HL-60 (cell line): ENCODE results near the gene FNDC10.

Experiments
- DNase-seq, 2 experiments: peaks; one replicate each; pipeline ENCODE4 v3.0.0-alpha.2; 2010 to 2020; ENCODE audit warnings: low read depth in 1 of 2, low spot score in 1 of 2
- H3K27ac ChIP-seq: fragments of 250-450 bp; sonication (Bioruptor Pico); replicated peaks from 2 replicates; pipeline ENCODE4 v1.5.1; 2020; ENCODE audit warnings: mild to moderate bottlenecking, moderate library complexity
- H3K27me3 ChIP-seq: fragments of 250-450 bp; sonication (Bioruptor Pico); 2 replicates; pipeline ENCODE4 v1.5.1; 2021; ENCODE audit warnings: mild to moderate bottlenecking, moderate library complexity; ENCODE audit not compliant: insufficient read depth, poor library complexity, severe bottlenecking
- H3K4me3 ChIP-seq: replicated peaks from 2 replicates; pipeline ENCODE4 v1.5.1; 2011; ENCODE audit warnings: mild to moderate bottlenecking, control low read depth, low read length; ENCODE audit not compliant: insufficient read depth
- CTCF ChIP-seq: IDR thresholded peaks from one replicate; pipeline ENCODE4 v1.5.1; 2011; ENCODE audit warnings: low read length, control low read depth, inconsistent platforms; ENCODE audit not compliant: insufficient read depth
- GABPA ChIP-seq: IDR thresholded peaks from 2 replicates; pipeline ENCODE4 v1.6.1; 2012; ENCODE audit warnings: low read depth
- POLR2AphosphoS5 ChIP-seq: IDR thresholded peaks from 2 replicates; pipeline ENCODE4 v1.6.1; 2012; ENCODE audit warnings: low read depth
- SPI1 ChIP-seq: IDR thresholded peaks from 2 replicates; pipeline ENCODE4 v1.6.1; 2012; ENCODE audit warnings: low read depth, mild to moderate bottlenecking, borderline replicate concordance
- TF ChIP-seq, protein P1 (sequence below): IDR thresholded peaks from 2 replicates; pipeline ENCODE4 v1.6.1; 2012; ENCODE audit warnings: low read depth; ENCODE audit not compliant: insufficient replicate concordance

Gene FNDC10

DNA sequence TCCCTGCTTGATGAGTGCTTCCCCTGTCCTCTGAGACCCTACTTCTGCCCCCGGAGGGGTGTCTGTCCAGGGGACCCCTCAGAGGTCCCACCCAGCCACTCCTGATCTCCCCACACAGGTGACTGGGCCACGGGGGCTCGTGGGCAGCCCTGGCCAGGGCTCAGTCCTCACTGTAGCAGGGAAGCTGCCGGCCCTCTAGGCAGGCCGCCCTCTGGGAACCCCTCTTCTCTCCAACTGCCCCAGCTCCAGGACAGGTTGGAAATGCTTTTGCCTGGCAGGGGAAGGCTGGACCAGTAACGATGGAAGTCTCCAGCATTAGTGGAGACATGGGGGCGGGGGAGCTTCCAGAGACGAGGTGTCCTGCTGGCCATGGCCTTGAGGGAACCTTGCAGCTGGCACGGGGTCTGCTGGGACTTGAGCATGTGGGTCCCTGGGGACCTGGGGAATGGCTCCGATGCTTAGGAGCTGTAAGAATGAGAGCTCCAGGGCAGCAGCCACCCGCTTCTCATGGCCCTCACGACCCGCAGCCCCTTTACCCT, 3.1 kb upstream of the FNDC10 start:
- no peaks in the 10 kb centered on the region for H3K27me3 ChIP-seq
- H3K4me3 ChIP-seq: no peak overlapping the region
- H3K27ac ChIP-seq: no peak overlapping the region
- TF ChIP-seq POLR2AphosphoS5: no peak
- TF ChIP-seq CTCF: no peak
- no peak for TF ChIP-seq SPI1
- TF ChIP-seq GABPA: no peak
- TF ChIP-seq, protein P1, sequence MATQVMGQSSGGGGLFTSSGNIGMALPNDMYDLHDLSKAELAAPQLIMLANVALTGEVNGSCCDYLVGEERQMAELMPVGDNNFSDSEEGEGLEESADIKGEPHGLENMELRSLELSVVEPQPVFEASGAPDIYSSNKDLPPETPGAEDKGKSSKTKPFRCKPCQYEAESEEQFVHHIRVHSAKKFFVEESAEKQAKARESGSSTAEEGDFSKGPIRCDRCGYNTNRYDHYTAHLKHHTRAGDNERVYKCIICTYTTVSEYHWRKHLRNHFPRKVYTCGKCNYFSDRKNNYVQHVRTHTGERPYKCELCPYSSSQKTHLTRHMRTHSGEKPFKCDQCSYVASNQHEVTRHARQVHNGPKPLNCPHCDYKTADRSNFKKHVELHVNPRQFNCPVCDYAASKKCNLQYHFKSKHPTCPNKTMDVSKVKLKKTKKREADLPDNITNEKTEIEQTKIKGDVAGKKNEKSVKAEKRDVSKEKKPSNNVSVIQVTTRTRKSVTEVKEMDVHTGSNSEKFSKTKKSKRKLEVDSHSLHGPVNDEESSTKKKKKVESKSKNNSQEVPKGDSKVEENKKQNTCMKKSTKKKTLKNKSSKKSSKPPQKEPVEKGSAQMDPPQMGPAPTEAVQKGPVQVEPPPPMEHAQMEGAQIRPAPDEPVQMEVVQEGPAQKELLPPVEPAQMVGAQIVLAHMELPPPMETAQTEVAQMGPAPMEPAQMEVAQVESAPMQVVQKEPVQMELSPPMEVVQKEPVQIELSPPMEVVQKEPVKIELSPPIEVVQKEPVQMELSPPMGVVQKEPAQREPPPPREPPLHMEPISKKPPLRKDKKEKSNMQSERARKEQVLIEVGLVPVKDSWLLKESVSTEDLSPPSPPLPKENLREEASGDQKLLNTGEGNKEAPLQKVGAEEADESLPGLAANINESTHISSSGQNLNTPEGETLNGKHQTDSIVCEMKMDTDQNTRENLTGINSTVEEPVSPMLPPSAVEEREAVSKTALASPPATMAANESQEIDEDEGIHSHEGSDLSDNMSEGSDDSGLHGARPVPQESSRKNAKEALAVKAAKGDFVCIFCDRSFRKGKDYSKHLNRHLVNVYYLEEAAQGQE: no peak
- no peak for DNase-seq

GRCh38 chr1:1602304-1602967, 2.5 kb upstream of the FNDC10 start:
- Histone ChIP-seq H3K4me3 (no peak overlapping the region), H3K27me3 (no peaks in the 10 kb centered on the region), H3K27ac (no peak overlapping the region)
- DNase-seq: no peak
- TF ChIP-seq SPI1 (no peak), GABPA (no peak), CTCF (no peak), POLR2AphosphoS5 (no peak)

- Histone ChIP-seq H3K4me3 (no peak overlapping the region), H3K27ac (no peak overlapping the region), H3K27me3 (peaks cover 1% of the 10 kb centered on the region)
- DNase-seq: no peak
- TF ChIP-seq GABPA (no peak), POLR2AphosphoS5 (no peak), SPI1 (no peak), CTCF (no peak)
- TF ChIP-seq, protein P1: no peak
Measured at GRCh38 chr1:1601564-1602303, 1.8 kb upstream of the FNDC10 start.
